Measurements from ENCODE around the gene ARFRP1.

The ARFRP1 gene

DNA sequence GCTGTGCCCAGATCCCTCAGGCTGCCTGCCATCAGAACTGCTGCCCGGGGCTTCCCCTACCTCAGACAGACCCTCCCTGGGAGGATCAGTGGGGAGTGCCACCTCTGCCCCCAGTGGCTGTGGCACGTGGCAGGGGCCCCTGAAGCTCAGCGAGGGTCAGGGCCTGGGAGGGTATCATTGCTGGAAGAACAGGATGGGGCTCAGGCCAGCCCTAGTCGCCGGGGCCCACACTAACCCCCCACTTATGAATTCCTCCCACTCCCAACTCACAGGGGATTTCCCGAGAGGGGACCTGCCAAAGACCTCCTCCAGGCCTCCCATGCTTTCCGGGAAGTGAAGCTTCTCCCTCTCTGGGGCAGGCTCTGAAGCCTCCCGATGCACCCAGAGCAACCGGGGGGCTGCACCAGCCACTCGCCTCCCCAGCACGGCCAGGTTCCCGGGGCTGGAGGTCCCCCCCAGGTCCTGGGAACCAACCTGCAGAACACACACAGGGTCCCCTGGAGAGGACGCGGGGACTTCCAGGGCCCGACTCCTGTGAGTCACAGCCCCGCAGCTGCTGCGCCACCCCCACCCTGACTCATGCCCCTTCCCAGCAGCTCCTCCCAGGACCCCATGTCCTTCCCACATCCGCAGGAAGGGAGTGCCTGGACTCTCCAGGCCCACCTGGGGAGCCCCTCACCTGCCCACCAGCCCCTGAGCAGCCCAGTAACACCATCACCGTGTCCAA, 8.9 kb downstream of the ARFRP1 start:
- H3K27me3 ChIP-seq (ENCODE audit: low read length): no peaks in the 10 kb centered on the region
- no peaks in the 10 kb centered on the region for H3F3A ChIP-seq (ENCODE audit: insufficient read depth)
- H2AFZ ChIP-seq (ENCODE audit: low read depth, low read length, severe bottlenecking): no peak overlapping the region
- no peaks in the 10 kb centered on the region for H4K20me1 ChIP-seq (ENCODE audit: low read depth, low read length)
- H3K4me3 ChIP-seq (ENCODE audit: insufficient read depth, low read length, poor library complexity, severe bottlenecking): no peak overlapping the region
- no peak overlapping the region for H3K4me2 ChIP-seq (ENCODE audit: low read depth, low read length, poor library complexity, severe bottlenecking)
- no peak overlapping the region for H3K9ac ChIP-seq (ENCODE audit: low read length)
- H3K9me2 ChIP-seq (replicated peaks; ENCODE audit: insufficient read depth, low read length): no peaks in the 10 kb centered on the region
- no peaks in the 10 kb centered on the region for H3K79me2 ChIP-seq (ENCODE audit: insufficient read depth, low read length)
- no peak overlapping the region for H3K27ac ChIP-seq (ENCODE audit: low read depth, low read length)
- H3K36me3 ChIP-seq (ENCODE audit: low read length): no peaks in the 10 kb centered on the region
- TF ChIP-seq, protein P1, sequence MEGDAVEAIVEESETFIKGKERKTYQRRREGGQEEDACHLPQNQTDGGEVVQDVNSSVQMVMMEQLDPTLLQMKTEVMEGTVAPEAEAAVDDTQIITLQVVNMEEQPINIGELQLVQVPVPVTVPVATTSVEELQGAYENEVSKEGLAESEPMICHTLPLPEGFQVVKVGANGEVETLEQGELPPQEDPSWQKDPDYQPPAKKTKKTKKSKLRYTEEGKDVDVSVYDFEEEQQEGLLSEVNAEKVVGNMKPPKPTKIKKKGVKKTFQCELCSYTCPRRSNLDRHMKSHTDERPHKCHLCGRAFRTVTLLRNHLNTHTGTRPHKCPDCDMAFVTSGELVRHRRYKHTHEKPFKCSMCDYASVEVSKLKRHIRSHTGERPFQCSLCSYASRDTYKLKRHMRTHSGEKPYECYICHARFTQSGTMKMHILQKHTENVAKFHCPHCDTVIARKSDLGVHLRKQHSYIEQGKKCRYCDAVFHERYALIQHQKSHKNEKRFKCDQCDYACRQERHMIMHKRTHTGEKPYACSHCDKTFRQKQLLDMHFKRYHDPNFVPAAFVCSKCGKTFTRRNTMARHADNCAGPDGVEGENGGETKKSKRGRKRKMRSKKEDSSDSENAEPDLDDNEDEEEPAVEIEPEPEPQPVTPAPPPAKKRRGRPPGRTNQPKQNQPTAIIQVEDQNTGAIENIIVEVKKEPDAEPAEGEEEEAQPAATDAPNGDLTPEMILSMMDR (IDR thresholded peaks at IDR 0.05; ENCODE audit: insufficient read depth, low read length, poor library complexity, severe bottlenecking): no peak
- no peak for TF ChIP-seq EZH2phosphoT487 (conservative IDR thresholded peaks at IDR 0.05; ENCODE audit: low read length)
- no peaks in the 10 kb centered on the region for H3K9me3 ChIP-seq (ENCODE audit: insufficient read depth, low read length)

DNA sequence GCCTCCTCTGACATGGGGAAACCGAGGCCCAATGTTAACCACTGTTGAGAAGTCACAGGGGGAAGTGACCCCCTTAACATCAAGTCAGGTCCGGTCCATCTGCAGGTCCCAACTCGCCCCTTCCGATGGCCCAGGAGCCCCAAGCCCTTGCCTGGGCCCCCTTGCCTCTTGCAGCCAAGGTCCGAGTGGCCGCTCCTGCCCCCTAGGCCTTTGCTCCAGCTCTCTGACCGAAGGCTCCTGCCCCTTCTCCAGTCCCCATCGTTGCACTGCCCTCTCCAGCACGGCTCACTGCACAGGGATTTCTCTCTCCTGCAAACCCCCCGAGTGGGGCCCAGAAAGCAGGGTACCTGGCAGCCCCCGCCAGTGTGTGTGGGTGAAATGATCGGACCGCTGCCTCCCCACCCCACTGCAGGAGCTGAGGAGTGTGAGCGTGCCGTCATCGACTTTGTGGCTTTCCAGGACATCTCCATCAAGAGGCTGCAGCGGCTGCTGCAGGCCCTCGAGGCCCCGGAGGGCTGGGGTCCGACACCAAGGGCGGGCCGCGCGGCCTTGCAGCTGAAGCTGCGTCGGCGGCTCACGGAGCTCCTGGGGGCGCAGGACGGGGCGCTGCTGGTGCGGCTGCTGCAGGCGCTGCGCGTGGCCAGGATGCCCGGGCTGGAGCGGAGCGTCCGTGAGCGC, 9.8 kb downstream of the ARFRP1 start:
- Histone ChIP-seq H3F3A (ENCODE audit: insufficient read depth) (no peaks in the 10 kb centered on the region), H4K20me1 (ENCODE audit: low read depth, low read length) (no peaks in the 10 kb centered on the region), H3K4me3 (ENCODE audit: insufficient read depth, low read length, poor library complexity, severe bottlenecking) (no peak overlapping the region), H3K9me3 (ENCODE audit: insufficient read depth, low read length) (no peaks in the 10 kb centered on the region), H3K9ac (ENCODE audit: low read length) (no peak overlapping the region), H3K36me3 (ENCODE audit: low read length) (no peaks in the 10 kb centered on the region), H3K9me2 (replicated peaks; ENCODE audit: insufficient read depth, low read length) (no peaks in the 10 kb centered on the region), H2AFZ (ENCODE audit: low read depth, low read length, severe bottlenecking) (no peak overlapping the region), H3K79me2 (ENCODE audit: insufficient read depth, low read length) (no peaks in the 10 kb centered on the region), H3K27ac (ENCODE audit: low read depth, low read length) (no peak overlapping the region), H3K27me3 (ENCODE audit: low read length) (no peaks in the 10 kb centered on the region), H3K4me2 (ENCODE audit: low read depth, low read length, poor library complexity, severe bottlenecking) (no peak overlapping the region)
- TF ChIP-seq EZH2phosphoT487 (conservative IDR thresholded peaks at IDR 0.05; ENCODE audit: low read length): no peak
- TF ChIP-seq, protein P1 (IDR thresholded peaks at IDR 0.05; ENCODE audit: insufficient read depth, low read length, poor library complexity, severe bottlenecking): no peak

DNA sequence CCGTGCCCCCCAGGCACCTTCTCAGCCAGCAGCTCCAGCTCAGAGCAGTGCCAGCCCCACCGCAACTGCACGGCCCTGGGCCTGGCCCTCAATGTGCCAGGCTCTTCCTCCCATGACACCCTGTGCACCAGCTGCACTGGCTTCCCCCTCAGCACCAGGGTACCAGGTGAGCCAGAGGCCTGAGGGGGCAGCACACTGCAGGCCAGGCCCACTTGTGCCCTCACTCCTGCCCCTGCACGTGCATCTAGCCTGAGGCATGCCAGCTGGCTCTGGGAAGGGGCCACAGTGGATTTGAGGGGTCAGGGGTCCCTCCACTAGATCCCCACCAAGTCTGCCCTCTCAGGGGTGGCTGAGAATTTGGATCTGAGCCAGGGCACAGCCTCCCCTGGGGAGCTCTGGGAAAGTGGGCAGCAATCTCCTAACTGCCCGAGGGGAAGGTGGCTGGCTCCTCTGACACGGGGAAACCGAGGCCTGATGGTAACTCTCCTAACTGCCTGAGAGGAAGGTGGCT, 10.4 kb downstream of the ARFRP1 start:
- H2AFZ ChIP-seq (ENCODE audit: low read depth, low read length, severe bottlenecking): no peak overlapping the region
- no peaks in the 10 kb centered on the region for H3K9me3 ChIP-seq (ENCODE audit: insufficient read depth, low read length)
- H3K9ac ChIP-seq (ENCODE audit: low read length): no peak overlapping the region
- H3K27me3 ChIP-seq (ENCODE audit: low read length): no peaks in the 10 kb centered on the region
- no peaks in the 10 kb centered on the region for H4K20me1 ChIP-seq (ENCODE audit: low read depth, low read length)
- no peaks in the 10 kb centered on the region for H3K9me2 ChIP-seq (replicated peaks; ENCODE audit: insufficient read depth, low read length)
- H3K27ac ChIP-seq (ENCODE audit: low read depth, low read length): no peak overlapping the region
- H3F3A ChIP-seq (ENCODE audit: insufficient read depth): no peaks in the 10 kb centered on the region
- H3K4me3 ChIP-seq (ENCODE audit: insufficient read depth, low read length, poor library complexity, severe bottlenecking): no peak overlapping the region
- TF ChIP-seq EZH2phosphoT487 (conservative IDR thresholded peaks at IDR 0.05; ENCODE audit: low read length): no peak
- TF ChIP-seq, protein P1 (IDR thresholded peaks at IDR 0.05; ENCODE audit: insufficient read depth, low read length, poor library complexity, severe bottlenecking): no peak
- no peaks in the 10 kb centered on the region for H3K79me2 ChIP-seq (ENCODE audit: insufficient read depth, low read length)
- H3K4me2 ChIP-seq (ENCODE audit: low read depth, low read length, poor library complexity, severe bottlenecking): no peak overlapping the region
- H3K36me3 ChIP-seq (ENCODE audit: low read length): no peaks in the 10 kb centered on the region
